Ramos (cell line): Measurements from ENCODE around the gene HMGCS2.
"Not testable (repeated sequence)": the region's sequence is repeated elsewhere in the genome, so short reads cannot be mapped to it uniquely, and the experiment has no call there.

ENCODE experiments used
- in situ Hi-C: fragments of 300-500 bp; cut with MboI; formaldehyde crosslinking; loops from one replicate; pipeline ENCODE4 v1.14.3; 2022; ENCODE audit warnings: low sequenced_read_pairs; ENCODE audit not compliant: unreplicated experiment

HMGCS2 gene

GRCh38 chr1:119790451-119791198, 21.9 kb upstream of the HMGCS2 start:
- in situ Hi-C loops: no loop called here

GRCh38 chr1:119787776-119788175, 19.1 kb upstream of the HMGCS2 start:
- in situ Hi-C loops: no loop called here

GRCh38 chr1:119786473-119787050, 17.9 kb upstream of the HMGCS2 start:
- in situ Hi-C loops: not testable (repeated sequence)

GRCh38 chr1:119786046-119786445, 17.3 kb upstream of the HMGCS2 start:
- in situ Hi-C loops: not testable (repeated sequence)

- in situ Hi-C loops: no loop called here
These were observed 15.6 kb upstream of the HMGCS2 start for GRCh38 chr1:119784191-119784781.

GRCh38 chr1:119783354-119784185, 14.9 kb upstream of the HMGCS2 start:
- in situ Hi-C loops: no loop called here

GRCh38 chr1:119782631-119783325, 14.1 kb upstream of the HMGCS2 start:
- in situ Hi-C loops: no loop called here

- in situ Hi-C loops: no loop called here
These were observed 12.9 kb upstream of the HMGCS2 start for GRCh38 chr1:119781434-119782210.

- in situ Hi-C loops: no loop called here
These were observed 11.2 kb upstream of the HMGCS2 start for GRCh38 chr1:119779869-119780356.

GRCh38 chr1:119778886-119779560, 10.3 kb upstream of the HMGCS2 start:
- in situ Hi-C loops: no loop called here

- in situ Hi-C loops: no loop called here
These were observed 9.7 kb upstream of the HMGCS2 start for GRCh38 chr1:119778359-119778758.

GRCh38 chr1:119774746-119775490, 6.2 kb upstream of the HMGCS2 start:
- in situ Hi-C loops: no loop called here

- in situ Hi-C loops: no loop called here
These were observed 5.1 kb upstream of the HMGCS2 start for GRCh38 chr1:119773711-119774241.

- in situ Hi-C loops: no loop called here
These were observed 3.6 kb upstream of the HMGCS2 start for GRCh38 chr1:119772298-119772697.

GRCh38 chr1:119771770-119772169, 3.1 kb upstream of the HMGCS2 start:
- in situ Hi-C loops: no loop called here

- in situ Hi-C loops: no loop called here
These were observed 2.3 kb upstream of the HMGCS2 start for GRCh38 chr1:119771016-119771415.

GRCh38 chr1:119767486-119767885, 1.2 kb downstream of the HMGCS2 start:
- in situ Hi-C loops: no loop called here

GRCh38 chr1:119766374-119766794, 2.3 kb downstream of the HMGCS2 start:
- in situ Hi-C loops: no loop called here
